Kidney (tissue), 14 donors: ENCODE data around the gene SLC38A11. TPM values are rescaled to one million over a fixed set of nuclear protein-coding genes. Genes with fewer than 3 reads are reported as not detected.
"Not testable (repeated sequence)": the region's sequence is repeated elsewhere in the genome, so short reads cannot be mapped to it uniquely, and the experiment has no call there.

Source experiments
- DNase-seq, 5 donors: peaks; one replicate each; pipeline ENCODE4 v3.0.0-alpha.2; 2013 to 2020
- FAIRE-seq: peaks from 2 replicates; lab custom pipeline; 2012; peaks lifted over from hg19 to GRCh38; lab: Jason Lieb, UNC
- H3K27ac ChIP-seq, 2 donors: one replicate each; pipeline ENCODE4 v1.7.0; 2013; ENCODE audit warnings: low read depth in 2 of 2, low read length in 2 of 2, inconsistent platforms in 1 of 2
- H3K27me3 ChIP-seq: one replicate; pipeline ENCODE4 v1.7.1; 2013; ENCODE audit warnings: low read length, inconsistent platforms; ENCODE audit not compliant: control insufficient read depth, insufficient read depth
- H3K36me3 ChIP-seq, 3 donors: one replicate each; pipeline versions ENCODE4 v1.7.0 to v1.7.1; 2013; ENCODE audit warnings: low read length in 3 of 3, control low read depth in 1 of 3, inconsistent platforms in 1 of 3; ENCODE audit not compliant: insufficient read depth in 3 of 3, control insufficient read depth in 2 of 3
- H3K4me1 ChIP-seq, 3 donors: one replicate each; pipeline versions ENCODE4 v1.7.0 to v1.7.1; 2013; ENCODE audit warnings: low read length in 3 of 3, inconsistent platforms in 1 of 3, low read depth in 1 of 3; ENCODE audit not compliant: control insufficient read depth in 2 of 3, insufficient read depth in 2 of 3
- H3K4me3 ChIP-seq, 3 donors: one replicate each; pipeline versions ENCODE4 v1.7.0 to v1.8.1; 2013; ENCODE audit warnings: low read length in 3 of 3, control low read depth in 1 of 3, inconsistent platforms in 1 of 3
- H3K9ac ChIP-seq, 3 donors: one replicate each; pipeline versions ENCODE4 v1.7.0 to v1.7.1; 2013; ENCODE audit warnings: low read length in 3 of 3, control low read depth in 1 of 3, inconsistent platforms in 1 of 3
- H3K9me3 ChIP-seq, 3 donors: one replicate each; pipeline versions ENCODE4 v1.7.0 to v1.7.1; 2013; ENCODE audit warnings: low read length in 3 of 3, control low read depth in 1 of 3, inconsistent platforms in 1 of 3; ENCODE audit not compliant: control insufficient read depth in 2 of 3, insufficient read depth in 1 of 3
- CTCF ChIP-seq: IDR thresholded peaks from 3 replicates; pipeline ENCODE4 v1.5.1; 2012; ENCODE audit warnings: mild to moderate bottlenecking, moderate library complexity, borderline replicate concordance; ENCODE audit not compliant: insufficient read depth; ENCODE audit errors: extremely low read depth
- intact Hi-C: fragments of 100-400 bp; cut with DNase I; formaldehyde crosslinking; loops from one replicate; pipeline ENCODE4 v1.11.1; 2022
- polyA plus RNA-seq: library from polyadenylated mRNA; stranded (reverse); fragments of 350-450 nt; fragmentation: Illumina TruSeq; extraction: RNeasy Lipid Tissue Mini Kit (QIAGEN cat#74804); gene quantifications from one replicate; pipeline ENCODE4 v1.2.3, GENCODE V29; 2014; ENCODE audit warnings: low read depth, low replicate concordance; ENCODE audit not compliant: insufficient read depth
- total RNA-seq: library from RNA; stranded (reverse); fragmentation: NEBNext Ultra II Directional; extraction: Animal tissue kit (Norgen Biotek cat#: 25700); gene quantifications from one replicate; pipeline ENCODE4 v1.2.1, GENCODE V29; 2021
- donor health status: control.
- donor health status: control.
- donor health status: control.
- donor health status: control.
- donor health status: control.
- donor health status: DM: yes; HTN: yes; CAD: no.
- donor health status: Normal renal cell carcinoma (clear cell type).

Gene SLC38A11
- total and polyA plus RNA-seq, 2 donors from 2014 or later, result 6.5 to 20.0 TPM

- H3K36me3 ChIP-seq, H3K4me1 ChIP-seq, H3K27ac ChIP-seq, H3K4me3 ChIP-seq, DNase-seq, H3K9me3 ChIP-seq, H3K9ac ChIP-seq, intact Hi-C loops, H3K27me3 ChIP-seq, FAIRE-seq: not testable (repeated sequence)
Observed at GRCh38 chr2:164986027-164986426, 30.7 kb upstream of the SLC38A11 start.

GRCh38 chr2:164984428-164984827 lies 29.1 kb upstream of the SLC38A11 start:
- no peak for DNase-seq
- Histone ChIP-seq H3K27me3 (no peaks in the 10 kb centered on the region), H3K27ac (no peak overlapping the region), H3K4me1 (no peaks in the 10 kb centered on the region), H3K9me3 (no peaks in the 10 kb centered on the region), H3K9ac (no peak overlapping the region), H3K4me3 (no peak overlapping the region), H3K36me3 (no peaks in the 10 kb centered on the region)
- intact Hi-C loops, result no loop called here
- FAIRE-seq, result no peak
- no peak for TF ChIP-seq CTCF

GRCh38 chr2:164981217-164981990 lies 26.1 kb upstream of the SLC38A11 start:
- Histone ChIP-seq H3K4me3 (no peak overlapping the region), H3K27ac (no peak overlapping the region), H3K9me3 (no peaks in the 10 kb centered on the region), H3K4me1 (no peaks in the 10 kb centered on the region), H3K27me3 (no peaks in the 10 kb centered on the region), H3K36me3 (no peaks in the 10 kb centered on the region), H3K9ac (no peak overlapping the region)
- TF ChIP-seq CTCF, result no peak
- no peak for DNase-seq
- intact Hi-C loops, result no loop called here
- no peak for FAIRE-seq

- H3K27me3 ChIP-seq, H3K9ac ChIP-seq, H3K27ac ChIP-seq, DNase-seq, H3K4me1 ChIP-seq, H3K4me3 ChIP-seq, H3K9me3 ChIP-seq, H3K36me3 ChIP-seq, intact Hi-C loops, FAIRE-seq: not testable (repeated sequence)
Observed at GRCh38 chr2:164980688-164981087, 25.4 kb upstream of the SLC38A11 start.
